HEK293T (cell line): ENCODE measurements around the gene CTSA.

Source experiments
- CTCF ChIA-PET: fragments of 350-600 bp; formaldehyde crosslinking; extraction: SDS; loops from one replicate; lab custom pipeline; 2021; ENCODE audit warnings: antibody characterized with exemption, inconsistent platforms; lab: Yijun Ruan, JAX
- POLR2A ChIA-PET: fragments of 350-600 bp; formaldehyde crosslinking; extraction: SDS; loops from one replicate; lab custom pipeline; 2020; ENCODE audit warnings: antibody characterized with exemption, inconsistent platforms; lab: Yijun Ruan, JAX
- DNase-seq: peaks from one replicate; pipeline ENCODE4 v3.0.0; 2012; ENCODE audit warnings: mixed read lengths; ENCODE audit errors: extremely low spot score
- BHLHE40 ChIP-seq: fragments of 450-650 bp; IDR thresholded peaks from 2 replicates; pipeline ENCODE4 v1.6.1; 2016; ENCODE audit warnings: mild to moderate bottlenecking, moderate library complexity, borderline replicate concordance
- CTBP1 ChIP-seq: fragments of 450-650 bp; IDR thresholded peaks from 2 replicates; pipeline ENCODE4 v1.6.1; 2016; ENCODE audit warnings: borderline replicate concordance
- ELF4 ChIP-seq: fragments of 450-650 bp; IDR thresholded peaks from 2 replicates; pipeline ENCODE4 v1.6.1; 2017; ENCODE audit warnings: antibody characterized with exemption
- FOXA1 ChIP-seq: fragments of 450-650 bp; IDR thresholded peaks from 2 replicates; pipeline ENCODE4 v1.6.1; 2016; ENCODE audit warnings: mild to moderate bottlenecking
- FOXK2 ChIP-seq: fragments of 450-650 bp; IDR thresholded peaks from 2 replicates; pipeline ENCODE4 v1.6.1; 2016; ENCODE audit warnings: mild to moderate bottlenecking
- HDGF ChIP-seq: fragments of 450-650 bp; IDR thresholded peaks from 2 replicates; pipeline ENCODE4 v1.6.1; 2017; ENCODE audit warnings: antibody characterized with exemption, borderline replicate concordance
- L3MBTL2 ChIP-seq: fragments of 450-650 bp; conservative IDR thresholded peaks from 2 replicates; pipeline ENCODE4 v1.6.1; 2016; ENCODE audit warnings: mild to moderate bottlenecking
- LEF1 ChIP-seq: fragments of 450-650 bp; IDR thresholded peaks from 2 replicates; pipeline ENCODE4 v1.6.1; 2017; ENCODE audit warnings: mild to moderate bottlenecking, borderline replicate concordance
- PKNOX1 ChIP-seq: fragments of 450-650 bp; IDR thresholded peaks from 2 replicates; pipeline ENCODE4 v1.6.1; 2016
- SP1 ChIP-seq: fragments of 450-650 bp; IDR thresholded peaks from 2 replicates; pipeline ENCODE4 v1.6.1; 2017
- SUZ12 ChIP-seq: fragments of 450-650 bp; IDR thresholded peaks from 2 replicates; pipeline ENCODE4 v1.6.1; 2016; ENCODE audit warnings: mild to moderate bottlenecking
- TARDBP ChIP-seq: fragments of 450-650 bp; IDR thresholded peaks from 2 replicates; pipeline ENCODE4 v1.6.1; 2016
- ZNF384 ChIP-seq: fragments of 450-650 bp; IDR thresholded peaks from 2 replicates; pipeline ENCODE4 v1.6.1; 2016

CTSA gene

GRCh38 chr20:45947110-45947866 lies 56.2 kb downstream of the CTSA start:
- ChIA-PET CTCF (no interaction called here), POLR2A (interaction anchor here (0.7 to 1.1 kb wide), 2 partner anchors 10 to 56 kb away, joined by 3 to 4 read pairs; partner anchors contain the start of gene CTSA)
- no peak for TF ChIP-seq LEF1
- no peak for TF ChIP-seq ELF4
- no peak for TF ChIP-seq TARDBP
- TF ChIP-seq FOXK2 = no peak
- TF ChIP-seq CTBP1 = no peak
- no peak for TF ChIP-seq ZNF384
- TF ChIP-seq SUZ12 = no peak
- TF ChIP-seq BHLHE40 = no peak
- TF ChIP-seq HDGF = no peak
- TF ChIP-seq SP1 = no peak
- DNase-seq = no peak

GRCh38 chr20:45948261-45948733 lies 57.2 kb downstream of the CTSA start:
- ChIA-PET CTCF (no interaction called here), POLR2A (interaction anchor here (1.0 to 3.5 kb wide), 4 partner anchors 13 to 87 kb away, joined by 3 to 15 read pairs (median 5); partner anchors contain the start of gene PCIF1)
- TF ChIP-seq FOXA1 (no peak), L3MBTL2 (no peak), CTBP1 (no peak), PKNOX1 (no peak), LEF1 (no peak), FOXK2 (no peak), SP1 (no peak)
- DNase-seq = no peak
